Body of pancreas (tissue), 4 donors: ENCODE measurements around the gene GLI3.

Experiments used
- CTCF ChIP-seq, 7 experiments: fragments of 450-650 bp in 4 of 7; fragments of 200-600 bp in 3 of 7; sonication (generic) in 3 of 7; IDR thresholded peaks; one replicate each; pipeline ENCODE4 v1.5.1; 2016 to 2019; ENCODE audit warnings: antibody characterized with exemption in 7 of 7
- POLR2A ChIP-seq, 3 donors: fragments of 450-650 bp; IDR thresholded peaks; one replicate each; pipeline ENCODE4 v1.6.1; 2016; ENCODE audit warnings: antibody characterized with exemption in 3 of 3, mild to moderate bottlenecking in 2 of 3

GRCh38 chr7:42104231-42104630 lies 132.8 kb downstream of the GLI3 start:
- no peak for TF ChIP-seq CTCF (IDR thresholded peaks at IDR 0.05)
- no peak for TF ChIP-seq POLR2A (IDR thresholded peaks at IDR 0.05)
